Hepatic stellate cell (primary cell): ENCODE results near the gene CNTNAP5.

Experiments used
- DNase-seq: peaks from one replicate; pipeline ENCODE4 v3.0.0; 2011; ENCODE audit warnings: low spot score

CNTNAP5 gene

GRCh38 chr2:124816007-124816406 is 790.9 kb downstream of the CNTNAP5 start:
- DNase-seq, result no peak

DNA sequence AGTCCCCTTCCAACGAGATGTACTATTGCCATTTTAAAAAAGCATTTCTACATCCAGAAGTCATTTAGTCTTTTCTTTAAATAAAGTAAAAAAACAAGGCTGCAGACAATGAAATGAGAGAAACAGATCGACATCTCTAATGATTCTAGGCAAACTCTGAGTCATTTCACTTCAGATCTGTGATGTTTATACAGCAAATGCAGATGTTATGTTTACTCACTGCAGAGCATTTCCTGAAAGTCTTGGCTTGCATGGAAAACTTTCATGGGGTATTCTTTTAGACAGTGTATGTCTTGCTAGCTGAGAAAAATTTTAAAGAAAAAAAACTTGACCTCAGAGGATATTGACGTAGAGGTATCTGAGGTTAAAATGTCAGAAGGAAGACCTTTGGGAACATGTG is 797.4 kb downstream of the CNTNAP5 start:
- no peak for DNase-seq

DNA sequence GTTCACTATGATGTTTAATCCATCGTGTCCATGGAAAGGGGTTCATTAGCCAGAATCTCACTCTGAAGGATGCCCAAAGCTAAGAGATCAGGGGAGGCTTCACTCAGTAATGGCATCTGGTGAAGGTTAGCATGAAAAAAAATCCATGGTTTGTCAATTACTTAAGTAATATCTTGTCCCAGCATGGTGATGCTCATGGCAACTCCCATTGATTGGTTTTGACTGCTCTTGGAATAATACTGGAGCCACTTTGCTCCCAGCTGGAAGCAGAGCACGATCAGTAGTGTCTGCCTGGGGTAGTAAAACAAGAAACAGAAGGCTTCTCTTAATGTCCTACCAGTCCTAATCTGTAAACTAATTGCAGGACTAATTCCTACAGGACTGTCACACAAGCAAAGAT is 799.4 kb downstream of the CNTNAP5 start:
- no peak for DNase-seq

GRCh38 chr2:124832521-124832920 is 807.4 kb downstream of the CNTNAP5 start:
- DNase-seq, result no peak

DNA sequence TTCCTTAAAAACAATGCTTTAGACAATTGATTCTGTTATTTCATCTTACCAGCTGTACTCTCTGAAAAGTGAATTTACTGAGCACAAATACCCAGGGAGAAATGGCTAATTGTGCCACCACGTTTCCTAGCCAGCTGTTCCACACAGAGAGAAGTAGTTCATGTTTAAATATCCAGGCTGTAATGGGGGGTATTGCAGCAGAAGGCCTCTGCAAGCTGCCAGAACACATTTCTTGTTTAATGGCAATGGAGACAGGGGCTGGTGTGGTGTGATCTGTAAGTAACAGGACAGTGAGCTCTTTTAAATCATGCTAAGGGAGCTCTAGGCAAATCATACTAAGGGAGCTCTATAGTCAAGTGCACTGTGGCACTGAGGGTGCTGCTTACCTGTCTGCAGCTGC is 809.2 kb downstream of the CNTNAP5 start:
- DNase-seq, result no peak

- no peak for DNase-seq
Observed at GRCh38 chr2:124835331-124835730, 810.2 kb downstream of the CNTNAP5 start.

DNA sequence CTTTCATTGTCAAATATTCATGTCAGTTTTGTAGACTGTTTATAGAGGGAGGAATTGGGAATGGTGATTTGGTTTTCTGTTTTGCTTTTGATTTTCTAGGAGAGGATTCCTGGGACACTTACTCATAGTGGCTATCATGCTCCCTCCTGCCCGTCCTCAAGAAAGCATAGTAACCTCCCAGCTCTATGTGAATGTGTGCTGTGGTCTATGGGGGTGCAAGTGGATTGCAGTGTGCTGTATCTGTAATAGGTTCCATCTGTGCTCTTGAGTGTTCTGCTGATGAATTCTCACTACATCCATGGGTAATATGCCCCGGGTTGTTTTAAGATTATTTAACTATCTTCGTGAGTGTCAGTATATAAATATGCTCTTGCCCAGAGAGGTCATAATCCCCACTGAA is 811.3 kb downstream of the CNTNAP5 start:
- DNase-seq, result no peak

DNA sequence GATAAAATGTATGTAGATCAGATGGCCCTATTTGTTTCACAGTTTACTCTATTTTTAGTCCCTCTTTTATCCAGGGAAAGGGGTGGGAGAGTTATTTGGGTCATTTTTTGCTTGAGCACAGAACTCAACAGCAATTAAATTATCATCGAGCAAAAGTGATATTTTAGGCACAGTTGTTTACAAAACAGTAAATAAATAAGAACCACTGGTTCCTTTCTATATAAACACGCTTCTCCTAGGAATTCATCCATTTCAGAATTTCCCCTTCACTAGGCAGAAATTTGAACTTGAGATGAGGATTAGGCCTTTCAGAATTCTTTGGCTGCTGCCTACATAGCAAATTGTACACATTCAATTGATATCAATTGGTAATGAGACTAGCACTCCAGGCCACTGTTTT is 812.4 kb downstream of the CNTNAP5 start:
- no peak for DNase-seq

DNA sequence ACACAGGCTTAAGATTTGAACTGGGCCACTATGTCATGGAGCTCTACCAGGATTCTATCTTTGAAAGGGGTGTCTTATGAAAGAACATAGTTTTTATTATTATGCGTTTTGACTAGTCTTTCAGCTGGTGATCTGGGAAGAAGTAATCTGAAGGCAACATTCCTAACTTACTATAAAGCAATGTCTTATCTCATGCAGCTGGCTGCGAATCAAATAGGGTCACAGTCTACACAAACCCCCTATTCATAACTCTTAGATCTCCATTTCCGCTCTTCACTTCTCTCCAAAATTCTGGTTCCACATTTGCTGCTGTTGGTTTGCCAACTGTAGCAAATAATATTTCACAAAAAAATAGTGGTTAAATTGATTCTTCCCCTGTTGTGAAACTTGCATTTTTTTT is 813.3 kb downstream of the CNTNAP5 start:
- DNase-seq, result no peak

- no peak for DNase-seq
Observed at GRCh38 chr2:124867247-124867646, 842.2 kb downstream of the CNTNAP5 start.

DNA sequence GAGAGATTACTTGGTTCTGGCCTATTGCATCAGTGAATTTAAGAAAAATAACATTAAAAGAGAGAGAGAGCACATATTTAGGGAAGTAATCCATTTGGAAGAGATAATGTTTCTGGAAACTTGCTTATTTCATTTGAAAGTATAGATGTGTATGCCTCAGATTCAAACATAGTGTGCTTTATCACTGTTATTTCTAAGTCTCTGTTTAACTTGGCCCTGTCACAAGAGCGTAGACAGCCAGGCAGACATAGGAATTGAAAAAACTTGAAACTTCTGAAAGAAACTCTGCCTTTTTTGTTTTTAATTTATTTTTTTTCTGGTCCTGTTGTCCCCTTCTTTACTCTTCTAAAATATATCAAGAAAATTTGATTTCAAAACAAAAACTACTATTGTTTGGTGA is 849.1 kb downstream of the CNTNAP5 start:
- DNase-seq, result no peak

GRCh38 chr2:124874676-124875075 is 849.6 kb downstream of the CNTNAP5 start:
- DNase-seq, result no peak

DNA sequence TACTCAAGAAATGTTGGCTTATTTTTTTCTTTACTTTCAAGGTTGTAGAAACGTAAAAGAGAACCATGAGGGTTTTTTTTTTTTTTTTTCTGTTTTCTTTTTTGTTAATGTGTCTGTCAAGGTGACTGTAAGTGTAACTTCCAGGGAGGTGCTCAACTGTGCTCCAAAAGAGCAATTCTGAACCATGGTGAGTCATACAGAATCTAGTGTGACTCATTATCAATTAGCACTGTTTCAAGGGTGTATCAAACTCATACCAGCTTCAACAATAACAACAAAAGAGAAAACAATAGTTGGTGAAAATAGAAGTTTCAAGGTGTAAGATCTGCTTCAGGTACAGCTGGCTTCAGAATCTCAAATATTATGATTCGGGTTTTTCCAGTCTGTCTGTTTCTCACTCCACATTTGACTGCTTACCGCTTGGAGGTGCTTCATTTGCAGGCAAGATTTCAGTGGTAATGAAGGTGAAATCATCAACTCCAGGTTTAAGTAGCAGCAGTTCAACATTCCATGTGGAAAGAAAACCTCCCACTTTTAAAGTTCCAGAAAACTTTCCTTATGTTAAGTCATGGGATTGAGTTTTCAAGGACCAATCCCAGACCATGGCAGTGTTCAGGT is 850.6 kb downstream of the CNTNAP5 start:
- no peak for DNase-seq

- no peak for DNase-seq
Observed at GRCh38 chr2:124877141-124877577, 852.1 kb downstream of the CNTNAP5 start.

- no peak for DNase-seq
Observed at GRCh38 chr2:124879640-124880039, 854.6 kb downstream of the CNTNAP5 start.

DNA sequence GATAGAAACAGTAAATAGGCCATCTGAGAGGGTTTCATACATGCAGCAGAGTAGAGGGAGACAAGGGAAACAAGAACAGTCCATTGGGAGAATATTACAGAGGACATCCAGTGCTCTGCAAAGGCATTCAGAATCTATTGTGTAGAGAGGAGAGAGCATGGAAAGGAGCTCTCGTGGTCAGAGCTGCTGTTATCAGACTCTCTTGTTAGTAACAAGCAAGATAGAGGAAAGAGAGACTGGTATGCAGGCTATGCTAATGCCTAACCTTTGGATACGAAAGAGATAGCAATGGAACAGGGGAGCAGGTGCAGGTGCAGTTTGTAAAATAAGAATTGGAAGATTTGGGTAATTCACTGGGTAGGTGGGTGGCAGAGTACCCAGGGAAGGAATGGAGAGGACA is 855.9 kb downstream of the CNTNAP5 start:
- DNase-seq, result no peak

- DNase-seq, result no peak
Observed at GRCh38 chr2:124882423-124882822, 857.3 kb downstream of the CNTNAP5 start.

GRCh38 chr2:124883595-124883994 is 858.5 kb downstream of the CNTNAP5 start:
- no peak for DNase-seq

DNA sequence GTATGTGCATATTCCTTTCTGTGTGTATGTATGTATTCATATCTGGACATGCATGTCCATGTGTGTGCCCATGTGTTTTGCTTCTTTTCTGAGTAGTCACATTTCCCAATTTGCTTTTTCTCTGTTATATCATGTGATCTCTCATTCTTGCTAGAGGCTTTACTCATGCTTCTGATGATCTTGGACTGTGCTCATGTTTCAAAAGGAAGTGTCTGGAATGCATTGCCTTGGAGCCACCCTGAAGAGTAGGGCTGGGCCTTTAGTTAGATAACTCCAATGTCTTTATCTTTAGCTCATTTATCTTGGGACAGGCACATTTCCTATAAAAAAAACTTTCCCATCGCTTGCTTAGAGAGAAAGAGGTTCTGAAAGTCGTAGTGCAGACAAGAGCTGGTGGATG is 859.2 kb downstream of the CNTNAP5 start:
- no peak for DNase-seq

DNA sequence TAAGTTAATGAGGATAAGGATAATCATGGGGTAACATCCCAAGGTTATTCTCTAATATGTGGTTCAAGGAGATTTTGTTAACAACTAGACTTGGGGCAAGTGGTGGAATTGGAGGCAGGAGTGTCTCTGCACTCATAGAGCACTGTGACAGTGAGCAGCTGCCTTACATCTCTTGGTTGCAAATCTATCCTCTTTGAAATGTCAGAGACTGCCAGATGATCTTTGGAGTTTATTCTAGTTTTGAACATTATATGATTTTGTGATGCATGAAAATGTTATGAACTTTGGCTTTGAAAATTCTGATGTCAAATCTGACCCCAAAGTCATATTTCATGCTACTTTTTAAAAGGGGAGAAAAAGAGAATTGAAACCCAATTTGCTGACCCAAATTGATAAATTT is 861.1 kb downstream of the CNTNAP5 start:
- DNase-seq, result no peak

DNA sequence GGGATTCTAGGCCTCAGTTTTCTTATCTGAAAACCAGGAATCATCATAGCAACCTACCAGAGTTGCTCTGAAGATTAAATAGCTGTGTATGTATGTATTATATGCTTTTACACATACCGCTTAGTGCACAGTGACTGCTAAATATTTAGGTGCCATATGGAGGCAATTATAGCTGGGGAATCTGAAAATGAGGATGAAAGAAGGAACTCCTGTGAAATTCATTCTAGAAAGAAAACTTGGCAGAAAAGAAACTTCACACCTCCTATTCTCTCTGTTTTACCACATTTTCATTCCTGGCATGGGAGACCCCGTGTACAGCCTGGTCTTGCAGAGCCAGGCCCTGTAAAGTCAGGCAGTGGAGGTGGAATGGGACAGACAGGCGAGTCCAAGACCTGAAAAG is 862.4 kb downstream of the CNTNAP5 start:
- DNase-seq, result no peak

- DNase-seq, result no peak
Observed at GRCh38 chr2:124888431-124888830, 863.3 kb downstream of the CNTNAP5 start.

DNA sequence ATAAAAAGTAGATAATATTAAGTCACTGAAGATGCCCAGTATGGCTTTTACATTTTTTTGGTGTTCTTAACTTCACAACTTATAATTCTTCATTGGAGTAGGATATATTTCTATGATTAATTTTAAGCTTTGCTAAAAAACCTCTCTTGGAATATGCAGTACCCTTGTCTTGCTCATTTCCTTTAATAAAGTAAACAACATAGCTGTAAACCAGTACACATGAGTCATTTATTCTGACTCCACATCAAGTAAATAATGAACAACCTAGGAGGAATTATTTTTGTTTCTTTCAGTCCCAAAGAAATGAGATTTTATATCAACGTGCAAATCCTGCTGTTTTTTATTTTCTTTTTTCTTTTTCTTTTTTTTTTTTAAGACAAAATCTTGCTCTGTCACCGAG is 869.1 kb downstream of the CNTNAP5 start:
- DNase-seq, result no peak

DNA sequence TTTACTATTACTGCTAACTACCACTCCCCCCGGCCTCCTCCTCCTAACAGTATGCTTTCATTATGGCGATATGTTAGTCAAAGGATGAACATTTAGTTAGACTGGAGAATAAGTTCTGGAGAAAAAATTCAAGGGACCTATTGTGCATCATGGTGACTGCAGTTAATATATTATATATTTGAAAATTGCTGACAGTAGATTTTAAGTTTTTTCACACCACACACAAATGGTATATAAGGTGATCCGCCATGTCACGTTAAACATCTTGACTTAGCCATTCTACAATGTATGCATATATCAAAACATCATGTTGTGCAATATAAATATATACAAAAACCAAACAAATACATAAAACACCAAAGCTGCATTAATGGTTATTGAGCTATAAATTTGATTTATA is 873.7 kb downstream of the CNTNAP5 start:
- no peak for DNase-seq

GRCh38 chr2:124908411-124908810 is 883.3 kb downstream of the CNTNAP5 start:
- DNase-seq, result no peak
